H1 (cell line): ENCODE measurements around the gene OSBPL5. TPM values are rescaled to one million over a fixed set of nuclear protein-coding genes. Genes with fewer than 3 reads are reported as not detected.

Experiments used
- CTCF ChIA-PET: fragments of 300-600 bp; sonication (Branson Sonifier 250); formaldehyde crosslinking; loops from one replicate; lab custom pipeline; 2021; ENCODE audit not compliant: partially characterized antibody; lab: Charles Lee
- POLR2A ChIA-PET: fragments of 300-600 bp; sonication (Branson Sonifier 250); formaldehyde crosslinking; loops from one replicate; lab custom pipeline; 2021; ENCODE audit warnings: inconsistent platforms; ENCODE audit not compliant: partially characterized antibody; lab: Charles Lee
- DNase-seq, 2 experiments: peaks; one replicate each; pipeline versions ENCODE4 v3.0.0 to v3.0.0-alpha.2; 2010 to 2022; ENCODE audit warnings: low spot score in 2 of 2, low read depth in 1 of 2, mixed read lengths in 1 of 2
- FAIRE-seq: peaks from 2 replicates; lab custom pipeline; 2011; peaks lifted over from hg19 to GRCh38; lab: Jason Lieb, UNC
- H2AFZ ChIP-seq: 2 replicates; pipeline ENCODE4 v1.8.1; 2012; ENCODE audit warnings: low read length, inconsistent platforms
- H2AK5ac ChIP-seq: 2 replicates; pipeline ENCODE4 v1.6.1; 2013; ENCODE audit warnings: low read depth, low read length
- H2BK120ac ChIP-seq: replicated peaks from 2 replicates; pipeline ENCODE3; 2013; ENCODE audit warnings: low read depth, low read length, inconsistent platforms
- H2BK12ac ChIP-seq: 2 replicates; pipeline ENCODE4 v1.6.1; 2013; ENCODE audit warnings: low read depth, low read length
- H2BK15ac ChIP-seq: 2 replicates; pipeline ENCODE4 v1.6.1; 2013; ENCODE audit warnings: low read length
- H2BK20ac ChIP-seq: 2 replicates; pipeline ENCODE4 v1.6.1; 2013; ENCODE audit warnings: low read length
- H2BK5ac ChIP-seq: 2 replicates; pipeline ENCODE4 v1.6.1; 2013; ENCODE audit warnings: low read depth, low read length
- H3K14ac ChIP-seq: 2 replicates; pipeline ENCODE4 v1.6.1; 2013; ENCODE audit warnings: inconsistent platforms; ENCODE audit not compliant: insufficient read length
- H3K18ac ChIP-seq: 2 replicates; pipeline ENCODE4 v1.6.1; 2013; ENCODE audit warnings: low read length; ENCODE audit errors: extremely low read depth
- H3K23ac ChIP-seq: 2 replicates; pipeline ENCODE4 v1.6.1; 2013; ENCODE audit warnings: inconsistent platforms; ENCODE audit not compliant: insufficient read length
- H3K23me2 ChIP-seq: 2 replicates; pipeline ENCODE4 v1.6.1; 2013; ENCODE audit warnings: low read depth, low read length
- H3K27ac ChIP-seq: 2 replicates; pipeline ENCODE4 v1.6.1; 2011; ENCODE audit warnings: low read depth, low read length, inconsistent platforms
- H3K27me3 ChIP-seq, 4 experiments: replicated peaks in 1 of 4; 1 replicate in 1 of 4; 2 replicates in 3 of 4; pipeline versions ENCODE4 v1.6.1 to v1.8.1; 2011 to 2013; ENCODE audit warnings: low read length in 3 of 4, mild to moderate bottlenecking in 3 of 4, inconsistent platforms in 2 of 4, mixed read lengths in 2 of 4, moderate library complexity in 1 of 4; ENCODE audit not compliant: control insufficient read depth in 3 of 4, insufficient read depth in 3 of 4; ENCODE audit errors: extremely low read depth in 1 of 4
- H3K36me3 ChIP-seq, 4 experiments: 2 replicates each; pipeline versions ENCODE4 v1.6.1 to v1.8.1; 2011 to 2013; ENCODE audit warnings: mild to moderate bottlenecking in 4 of 4, low read length in 3 of 4, moderate library complexity in 2 of 4, control low read depth in 1 of 4, inconsistent platforms in 1 of 4; ENCODE audit not compliant: insufficient read depth in 4 of 4, control insufficient read depth in 2 of 4
- H3K4ac ChIP-seq: replicated peaks from 2 replicates; pipeline ENCODE3; 2013; ENCODE audit warnings: low read length, low read depth, mixed read lengths, inconsistent platforms; ENCODE audit not compliant: insufficient read length
- H3K4me1 ChIP-seq, 4 experiments: replicated peaks in 1 of 4; 1 replicate in 1 of 4; 2 replicates in 3 of 4; pipeline versions ENCODE4 v1.6.1 to v1.8.1; 2011 to 2013; ENCODE audit warnings: low read length in 3 of 4, inconsistent platforms in 2 of 4, mixed read lengths in 1 of 4; ENCODE audit not compliant: insufficient read depth in 4 of 4, control insufficient read depth in 3 of 4
- H3K4me2 ChIP-seq, 2 experiments: 2 replicates each; pipeline versions ENCODE4 v1.6.1 to v1.8.1; 2011 to 2013; ENCODE audit warnings: low read depth in 2 of 2, low read length in 2 of 2, control low read depth in 1 of 2, inconsistent platforms in 1 of 2, mild to moderate bottlenecking in 1 of 2; ENCODE audit not compliant: insufficient read depth in 1 of 2
- H3K4me3 ChIP-seq, 4 experiments: fragments of 200-600, 300-600 bp in 1 of 4; sonication (generic), shearing (Covaris generic), sonication (Bioruptor Twin) in 1 of 4; 2 replicates each; pipeline versions ENCODE4 v1.5.1 to v1.8.1; 2011 to 2016; ENCODE audit warnings: low read length in 4 of 4, low read depth in 3 of 4, control low read depth in 2 of 4, inconsistent platforms in 2 of 4, mild to moderate bottlenecking in 2 of 4, mixed read lengths in 1 of 4, moderate library complexity in 1 of 4; ENCODE audit not compliant: insufficient read depth in 2 of 4; ENCODE audit errors: extremely low read depth in 1 of 4
- H3K56ac ChIP-seq: replicated peaks from 2 replicates; pipeline ENCODE3; 2013; ENCODE audit warnings: low read depth, mild to moderate bottlenecking, mixed read lengths, low read length, inconsistent platforms; ENCODE audit not compliant: insufficient read length
- H3K79me1 ChIP-seq: 2 replicates; pipeline ENCODE4 v1.6.1; 2013; ENCODE audit warnings: low read depth, low read length, control low read depth
- H3K79me2 ChIP-seq, 2 experiments: 2 replicates each; pipeline versions ENCODE4 v1.6.1 to v1.8.1; 2012 to 2013; ENCODE audit warnings: low read length in 2 of 2, mild to moderate bottlenecking in 2 of 2, inconsistent platforms in 1 of 2; ENCODE audit not compliant: insufficient read depth in 2 of 2, control insufficient read depth in 1 of 2
- H3K9ac ChIP-seq, 4 experiments: replicated peaks in 1 of 4; 1 replicate in 1 of 4; 2 replicates in 3 of 4; pipeline versions ENCODE4 v1.6.1 to v1.8.1; 2011 to 2013; ENCODE audit warnings: low read depth in 3 of 4, low read length in 3 of 4, control low read depth in 2 of 4, mild to moderate bottlenecking in 2 of 4, moderate library complexity in 2 of 4, inconsistent platforms in 1 of 4; ENCODE audit errors: extremely low read depth in 1 of 4
- H3K9me3 ChIP-seq, 2 experiments: 2 replicates each; pipeline versions ENCODE4 v1.6.1 to v1.8.1; 2012 to 2013; ENCODE audit warnings: mild to moderate bottlenecking in 2 of 2, moderate library complexity in 2 of 2, control low read depth in 1 of 2, inconsistent platforms in 1 of 2, low read depth in 1 of 2, low read length in 1 of 2, mixed read lengths in 1 of 2; ENCODE audit not compliant: insufficient read depth in 2 of 2
- H4K20me1 ChIP-seq, 2 experiments: replicated peaks in 1 of 2; 2 replicates each; pipeline versions ENCODE3 to v1.8.1; 2011 to 2013; ENCODE audit warnings: inconsistent platforms in 2 of 2, low read length in 2 of 2, mild to moderate bottlenecking in 1 of 2; ENCODE audit not compliant: insufficient read depth in 2 of 2, control insufficient read depth in 1 of 2
- H4K5ac ChIP-seq: 2 replicates; pipeline ENCODE4 v1.6.1; 2013; ENCODE audit warnings: low read length, low read depth, mixed read lengths, inconsistent platforms; ENCODE audit not compliant: insufficient read length
- H4K8ac ChIP-seq: 2 replicates; pipeline ENCODE4 v1.8.0; 2013; ENCODE audit warnings: mild to moderate bottlenecking, moderate library complexity, low read length, inconsistent platforms; ENCODE audit not compliant: insufficient read depth; ENCODE audit errors: extremely low read depth
- H4K91ac ChIP-seq: replicated peaks from 2 replicates; pipeline ENCODE3; 2013; ENCODE audit warnings: low read length, mixed read lengths, inconsistent platforms; ENCODE audit not compliant: insufficient read length
- CREB1 ChIP-seq: IDR thresholded peaks from 2 replicates; pipeline ENCODE4 v1.6.1; 2012; ENCODE audit warnings: inconsistent platforms
- HDAC2 ChIP-seq, 2 experiments: fragments of 300-600 bp in 1 of 2; sonication (generic) in 1 of 2; IDR thresholded peaks; 2 replicates each; pipeline ENCODE4 v1.6.1; 2011 to 2012; ENCODE audit warnings: low read depth in 2 of 2, low read length in 2 of 2, mild to moderate bottlenecking in 2 of 2, moderate library complexity in 2 of 2, borderline replicate concordance in 1 of 2, inconsistent platforms in 1 of 2
- JUND ChIP-seq: IDR thresholded peaks from 2 replicates; pipeline ENCODE4 v1.6.1; 2011; ENCODE audit warnings: mild to moderate bottlenecking, improper control_type of control experiment, low read length
- NRF1 ChIP-seq: IDR thresholded peaks from 2 replicates; pipeline ENCODE4 v1.6.1; 2011; ENCODE audit warnings: mild to moderate bottlenecking, low read depth, low read length, improper control_type of control experiment
- RAD21 ChIP-seq, 2 experiments: IDR thresholded peaks in 1 of 2; conservative IDR thresholded peaks in 1 of 2; 2 replicates each; pipeline ENCODE4 v1.6.1; 2011; ENCODE audit warnings: low read depth in 2 of 2, low read length in 2 of 2, improper control_type of control experiment in 1 of 2, inconsistent platforms in 1 of 2, mild to moderate bottlenecking in 1 of 2, moderate library complexity in 1 of 2
- WGBS, 2 experiments: shearing (Covaris generic) in 1 of 2; methylation state at CpG; one replicate each; pipeline versions ENCODE4 v1.1.6 to v1.1.7; 2013 to 2015; ENCODE audit warnings: low lambda C conversion rate in 2 of 2, mixed read lengths in 2 of 2, inconsistent platforms in 1 of 2, low coverage in 1 of 2, missing lambda C conversion rate in 1 of 2; ENCODE audit not compliant: insufficient replicate concordance in 2 of 2, insufficient coverage in 1 of 2, insufficient read length in 1 of 2; ENCODE audit errors: extremely low coverage in 1 of 2, missing lambda C conversion rate in 1 of 2; 5-methylcytosine and 5-hydroxymethylcytosine counted together
- polyA plus RNA-seq, 7 experiments: library from polyadenylated mRNA; depleted of rRNA in 3 of 7; stranded (reverse) in 5 of 7; unstranded in 2 of 7; fragments of >200 nt in 5 of 7; fragments of 200-250 nt in 2 of 7; gene quantifications; 1 replicate in 5 of 7; 2 replicates in 1 of 7; 4 replicates in 1 of 7; pipeline versions ENCODE4 v1.2.1 to v1.2.3, GENCODE V29; 2011 to 2013; ENCODE audit warnings: missing spikeins in 2 of 7, mixed read lengths in 2 of 7
- total RNA-seq: library from RNA; stranded (reverse); fragmentation: NEBNext Ultra II Directional; extraction: Animal tissue kit (Norgen Biotek cat#: 25700); gene quantifications from 2 replicates; pipeline ENCODE4 v1.2.1, GENCODE V29; 2021
- TF ChIP-seq, protein P1 (sequence below): IDR thresholded peaks from 2 replicates; pipeline ENCODE4 v1.6.1; 2011; ENCODE audit warnings: low read depth, mild to moderate bottlenecking, low read length; ENCODE audit not compliant: insufficient read depth
- TF ChIP-seq, protein P2 (sequence below), 3 experiments: IDR thresholded peaks; 1 replicate in 2 of 3; 2 replicates in 1 of 3; pipeline versions ENCODE4 v1.5.1 to v1.6.1; 2011; ENCODE audit warnings: low read length in 3 of 3, mild to moderate bottlenecking in 3 of 3, inconsistent platforms in 2 of 3, low read depth in 1 of 3, moderate library complexity in 1 of 3; ENCODE audit not compliant: insufficient read depth in 1 of 3; ENCODE audit errors: control extremely low read depth in 1 of 3

Gene OSBPL5
- total and polyA plus RNA-seq, 2 of the 8 experiments (the other 6 are each of a cell fraction or from before 2014, with no cell fraction given), result 3.4 to 9.9 TPM

DNA sequence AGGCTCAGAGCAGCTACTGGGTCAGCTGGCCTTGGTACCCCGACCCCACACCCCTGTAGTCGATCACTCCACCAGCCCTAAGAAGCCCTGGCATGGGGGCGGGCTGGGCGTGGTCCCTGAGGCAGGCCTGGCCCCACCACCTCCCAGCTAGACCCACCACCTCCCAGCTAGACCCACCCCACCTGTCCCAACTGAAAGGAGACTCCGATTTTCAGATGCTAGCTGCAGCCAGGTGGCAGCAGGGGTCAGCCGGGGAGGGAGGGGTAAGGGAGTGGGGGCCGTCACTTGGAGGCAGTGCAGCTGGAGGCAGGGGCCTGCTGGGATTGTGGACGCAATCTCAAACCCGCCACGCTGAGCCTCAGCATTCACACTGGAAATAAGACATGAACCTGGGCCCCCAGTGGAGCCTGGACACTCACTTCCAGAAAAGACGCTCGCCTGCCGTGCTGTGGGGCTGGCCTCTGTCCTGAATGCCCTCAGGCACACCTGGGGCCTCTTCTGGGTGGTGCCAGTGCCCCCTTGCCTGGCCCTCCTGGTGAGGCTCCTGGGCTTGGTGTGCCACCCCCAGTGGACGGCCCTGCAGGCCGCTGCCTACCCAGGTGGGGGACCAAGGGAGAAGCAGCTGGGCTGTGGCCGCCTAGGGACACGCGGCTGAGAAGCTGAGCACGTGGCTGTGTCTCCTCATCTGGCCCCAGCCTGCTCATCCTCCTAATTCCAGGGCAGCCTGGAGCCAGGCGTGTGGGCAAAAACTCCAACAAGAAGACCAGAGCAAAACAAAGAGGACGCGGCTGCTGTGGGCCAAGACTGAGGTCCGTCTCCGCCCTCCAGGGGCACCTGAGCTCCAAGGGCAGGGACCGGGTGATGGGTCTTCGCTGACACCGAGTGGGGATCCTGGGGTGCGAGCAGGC lies 26.7 kb downstream of the OSBPL5 start:
- H3K27me3 ChIP-seq, result no peaks in the 10 kb centered on the region
- H3K56ac ChIP-seq, result peak overlapping the region; percentile 28
- no peak overlapping the region for H2BK15ac ChIP-seq
- no peak overlapping the region for H4K5ac ChIP-seq
- 0 out of 2 replicates have a peak overlapping the region, but pooled peaks have one; percentile 15 for H2AK5ac ChIP-seq
- no peak overlapping the region for H4K91ac ChIP-seq
- H4K8ac ChIP-seq, result peak overlapping the region; percentile 43
- FAIRE-seq (no peak), DNase-seq (no peak)
- no peak overlapping the region for H3K14ac ChIP-seq
- no peaks in the 10 kb centered on the region for H3K9me3 ChIP-seq
- no peaks in the 10 kb centered on the region for H3K23me2 ChIP-seq
- no peak overlapping the region for H3K27ac ChIP-seq
- peaks cover 0 to 9% (median 5%) of the 10 kb centered on the region in 4 experiments; a peak in 4 of 7 replicates for H3K4me1 ChIP-seq
- no peak overlapping the region for H3K4me3 ChIP-seq
- 81% methylated on average over 23 of the region's 28 CpGs; no CpG with 5 or more reads in 1 of the 2 experiments for WGBS, 2 experiments
- H2BK20ac ChIP-seq, result no peak overlapping the region
- no peaks in the 10 kb centered on the region for H3K79me1 ChIP-seq
- no peak overlapping the region for H3K4me2 ChIP-seq
- H2BK5ac ChIP-seq, result peak overlapping the region; percentile 44; the same call in 1 of the 2 replicates
- peak overlapping the region; percentile 53 for H3K4ac ChIP-seq
- H2AFZ ChIP-seq, result no peak overlapping the region
- no peak overlapping the region for H3K18ac ChIP-seq
- H2BK12ac ChIP-seq, result 0 out of 2 replicates have a peak overlapping the region, but pooled peaks have one; percentile 39
- ChIA-PET CTCF (interaction anchor here (0.6 to 3.3 kb wide), 30 partner anchors 9 to 270 kb away, joined by 3 to 25 read pairs (median 3); no protein-coding TSS in a partner anchor), POLR2A (interaction anchor here (1.2 to 1.7 kb wide), 2 partner anchors 9 to 48 kb away, joined by 3 to 6 read pairs; no protein-coding TSS in a partner anchor)
- no peaks in the 10 kb centered on the region for H3K36me3 ChIP-seq
- TF ChIP-seq JUND (no peak), CREB1 (no peak), RAD21 (IDR thresholded peaks at IDR 0.05 in 1 of 2, conservative IDR thresholded peaks at IDR 0.05 in 1 of 2; ENCODE audit: low read depth in 2 of 2, low read length in 2 of 2) (peak; percentile 19 to 34; a peak in 3 of 4 replicates), NRF1 (no peak), HDAC2 (IDR thresholded peaks at IDR 0.05; ENCODE audit: borderline replicate concordance in 1 of 2, low read depth in 2 of 2, low read length in 2 of 2) (no peak)
- TF ChIP-seq, protein P1, sequence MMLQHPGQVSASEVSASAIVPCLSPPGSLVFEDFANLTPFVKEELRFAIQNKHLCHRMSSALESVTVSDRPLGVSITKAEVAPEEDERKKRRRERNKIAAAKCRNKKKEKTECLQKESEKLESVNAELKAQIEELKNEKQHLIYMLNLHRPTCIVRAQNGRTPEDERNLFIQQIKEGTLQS, result no peak
- TF ChIP-seq, protein P2, sequence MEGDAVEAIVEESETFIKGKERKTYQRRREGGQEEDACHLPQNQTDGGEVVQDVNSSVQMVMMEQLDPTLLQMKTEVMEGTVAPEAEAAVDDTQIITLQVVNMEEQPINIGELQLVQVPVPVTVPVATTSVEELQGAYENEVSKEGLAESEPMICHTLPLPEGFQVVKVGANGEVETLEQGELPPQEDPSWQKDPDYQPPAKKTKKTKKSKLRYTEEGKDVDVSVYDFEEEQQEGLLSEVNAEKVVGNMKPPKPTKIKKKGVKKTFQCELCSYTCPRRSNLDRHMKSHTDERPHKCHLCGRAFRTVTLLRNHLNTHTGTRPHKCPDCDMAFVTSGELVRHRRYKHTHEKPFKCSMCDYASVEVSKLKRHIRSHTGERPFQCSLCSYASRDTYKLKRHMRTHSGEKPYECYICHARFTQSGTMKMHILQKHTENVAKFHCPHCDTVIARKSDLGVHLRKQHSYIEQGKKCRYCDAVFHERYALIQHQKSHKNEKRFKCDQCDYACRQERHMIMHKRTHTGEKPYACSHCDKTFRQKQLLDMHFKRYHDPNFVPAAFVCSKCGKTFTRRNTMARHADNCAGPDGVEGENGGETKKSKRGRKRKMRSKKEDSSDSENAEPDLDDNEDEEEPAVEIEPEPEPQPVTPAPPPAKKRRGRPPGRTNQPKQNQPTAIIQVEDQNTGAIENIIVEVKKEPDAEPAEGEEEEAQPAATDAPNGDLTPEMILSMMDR (IDR thresholded peaks at IDR 0.05; ENCODE audit: control extremely low read depth in 1 of 3, insufficient read depth in 1 of 3, low read depth in 1 of 3, low read length in 3 of 3), result peak in 2 of 3 experiments; percentile 33 to 54; a peak in 3 of 4 replicates
- H3K79me2 ChIP-seq, result no peaks in the 10 kb centered on the region
- H3K23ac ChIP-seq, result no peak overlapping the region
- H2BK120ac ChIP-seq, result no peak overlapping the region
- H4K20me1 ChIP-seq, result peaks cover 0 to 11% of the 10 kb centered on the region in 2 experiments
- H3K9ac ChIP-seq, result no peak overlapping the region
